ENCODE measurements around the gene MLC1.

Gene MLC1

GRCh38 chr22:50074551-50075530 lies 10.4 kb downstream of the MLC1 start:
- no peak for DNase-seq

GRCh38 chr22:50074056-50074455 lies 11.2 kb downstream of the MLC1 start:
- no peak for DNase-seq

- DNase-seq = no peak
These were observed 12.3 kb downstream of the MLC1 start for GRCh38 chr22:50072714-50073538.

GRCh38 chr22:50072167-50072555 lies 13.1 kb downstream of the MLC1 start:
- no peak for DNase-seq

- no peak for DNase-seq
These were observed 13.6 kb downstream of the MLC1 start for GRCh38 chr22:50071432-50072166.

- no peak for DNase-seq
These were observed 14.9 kb downstream of the MLC1 start for GRCh38 chr22:50070366-50070765.

GRCh38 chr22:50068096-50068495 lies 17.1 kb downstream of the MLC1 start:
- no peak for DNase-seq

- no peak for DNase-seq
These were observed 18.0 kb downstream of the MLC1 start for GRCh38 chr22:50067244-50067643.

GRCh38 chr22:50064453-50064852 lies 20.8 kb downstream of the MLC1 start:
- no peak for DNase-seq

- DNase-seq = no peak
These were observed 21.4 kb downstream of the MLC1 start for GRCh38 chr22:50063589-50064393.

- DNase-seq = no peak
These were observed 22.6 kb downstream of the MLC1 start for GRCh38 chr22:50062509-50063135.

- no peak for DNase-seq
These were observed 23.3 kb downstream of the MLC1 start for GRCh38 chr22:50061824-50062355.

- DNase-seq = no peak
These were observed 23.9 kb downstream of the MLC1 start for GRCh38 chr22:50061141-50061823.

GRCh38 chr22:50060441-50061140 lies 24.6 kb downstream of the MLC1 start:
- DNase-seq = no peak

- no peak for DNase-seq
These were observed 25.4 kb downstream of the MLC1 start for GRCh38 chr22:50059881-50060262.

- no peak for DNase-seq
These were observed 26.0 kb downstream of the MLC1 start for GRCh38 chr22:50058906-50059880.

GRCh38 chr22:50058061-50058905 lies 26.9 kb downstream of the MLC1 start, which contains the start of gene TTLL8:
TTLL8 (minus strand) TSS chr22:50058298.
- DNase-seq = no peak
